H1 (cell line): ENCODE results near the gene DYNC1I1. TPM values are rescaled to one million over a fixed set of nuclear protein-coding genes. Genes with fewer than 3 reads are reported as not detected.

Experiments used
- CTCF ChIA-PET: fragments of 300-600 bp; sonication (Branson Sonifier 250); formaldehyde crosslinking; loops from one replicate; lab custom pipeline; 2021; ENCODE audit not compliant: partially characterized antibody; lab: Charles Lee
- POLR2A ChIA-PET: fragments of 300-600 bp; sonication (Branson Sonifier 250); formaldehyde crosslinking; loops from one replicate; lab custom pipeline; 2021; ENCODE audit warnings: inconsistent platforms; ENCODE audit not compliant: partially characterized antibody; lab: Charles Lee
- DNase-seq, 2 experiments: peaks; one replicate each; pipeline versions ENCODE4 v3.0.0 to v3.0.0-alpha.2; 2010 to 2022; ENCODE audit warnings: low spot score in 2 of 2, low read depth in 1 of 2, mixed read lengths in 1 of 2
- FAIRE-seq: peaks from 2 replicates; lab custom pipeline; 2011; peaks lifted over from hg19 to GRCh38; lab: Jason Lieb, UNC
- H2AFZ ChIP-seq: 2 replicates; pipeline ENCODE4 v1.8.1; 2012; ENCODE audit warnings: low read length, inconsistent platforms
- H2AK5ac ChIP-seq: 2 replicates; pipeline ENCODE4 v1.6.1; 2013; ENCODE audit warnings: low read depth, low read length
- H2BK120ac ChIP-seq: replicated peaks from 2 replicates; pipeline ENCODE3; 2013; ENCODE audit warnings: low read depth, low read length, inconsistent platforms
- H2BK12ac ChIP-seq: 2 replicates; pipeline ENCODE4 v1.6.1; 2013; ENCODE audit warnings: low read depth, low read length
- H2BK15ac ChIP-seq: 2 replicates; pipeline ENCODE4 v1.6.1; 2013; ENCODE audit warnings: low read length
- H2BK20ac ChIP-seq: 2 replicates; pipeline ENCODE4 v1.6.1; 2013; ENCODE audit warnings: low read length
- H2BK5ac ChIP-seq: 2 replicates; pipeline ENCODE4 v1.6.1; 2013; ENCODE audit warnings: low read depth, low read length
- H3K14ac ChIP-seq: 2 replicates; pipeline ENCODE4 v1.6.1; 2013; ENCODE audit warnings: inconsistent platforms; ENCODE audit not compliant: insufficient read length
- H3K18ac ChIP-seq: 2 replicates; pipeline ENCODE4 v1.6.1; 2013; ENCODE audit warnings: low read length; ENCODE audit errors: extremely low read depth
- H3K23ac ChIP-seq: 2 replicates; pipeline ENCODE4 v1.6.1; 2013; ENCODE audit warnings: inconsistent platforms; ENCODE audit not compliant: insufficient read length
- H3K23me2 ChIP-seq: 2 replicates; pipeline ENCODE4 v1.6.1; 2013; ENCODE audit warnings: low read depth, low read length
- H3K27ac ChIP-seq: 2 replicates; pipeline ENCODE4 v1.6.1; 2011; ENCODE audit warnings: low read depth, low read length, inconsistent platforms
- H3K27me3 ChIP-seq, 4 experiments: replicated peaks in 1 of 4; 1 replicate in 1 of 4; 2 replicates in 3 of 4; pipeline versions ENCODE4 v1.6.1 to v1.8.1; 2011 to 2013; ENCODE audit warnings: low read length in 3 of 4, mild to moderate bottlenecking in 3 of 4, inconsistent platforms in 2 of 4, mixed read lengths in 2 of 4, moderate library complexity in 1 of 4; ENCODE audit not compliant: control insufficient read depth in 3 of 4, insufficient read depth in 3 of 4; ENCODE audit errors: extremely low read depth in 1 of 4
- H3K36me3 ChIP-seq, 4 experiments: 2 replicates each; pipeline versions ENCODE4 v1.6.1 to v1.8.1; 2011 to 2013; ENCODE audit warnings: mild to moderate bottlenecking in 4 of 4, low read length in 3 of 4, moderate library complexity in 2 of 4, control low read depth in 1 of 4, inconsistent platforms in 1 of 4; ENCODE audit not compliant: insufficient read depth in 4 of 4, control insufficient read depth in 2 of 4
- H3K4ac ChIP-seq: replicated peaks from 2 replicates; pipeline ENCODE3; 2013; ENCODE audit warnings: low read length, low read depth, mixed read lengths, inconsistent platforms; ENCODE audit not compliant: insufficient read length
- H3K4me1 ChIP-seq, 4 experiments: replicated peaks in 1 of 4; 1 replicate in 1 of 4; 2 replicates in 3 of 4; pipeline versions ENCODE4 v1.6.1 to v1.8.1; 2011 to 2013; ENCODE audit warnings: low read length in 3 of 4, inconsistent platforms in 2 of 4, mixed read lengths in 1 of 4; ENCODE audit not compliant: insufficient read depth in 4 of 4, control insufficient read depth in 3 of 4
- H3K4me2 ChIP-seq, 2 experiments: 2 replicates each; pipeline versions ENCODE4 v1.6.1 to v1.8.1; 2011 to 2013; ENCODE audit warnings: low read depth in 2 of 2, low read length in 2 of 2, control low read depth in 1 of 2, inconsistent platforms in 1 of 2, mild to moderate bottlenecking in 1 of 2; ENCODE audit not compliant: insufficient read depth in 1 of 2
- H3K4me3 ChIP-seq, 4 experiments: fragments of 200-600, 300-600 bp in 1 of 4; sonication (generic), shearing (Covaris generic), sonication (Bioruptor Twin) in 1 of 4; 2 replicates each; pipeline versions ENCODE4 v1.5.1 to v1.8.1; 2011 to 2016; ENCODE audit warnings: low read length in 4 of 4, low read depth in 3 of 4, control low read depth in 2 of 4, inconsistent platforms in 2 of 4, mild to moderate bottlenecking in 2 of 4, mixed read lengths in 1 of 4, moderate library complexity in 1 of 4; ENCODE audit not compliant: insufficient read depth in 2 of 4; ENCODE audit errors: extremely low read depth in 1 of 4
- H3K56ac ChIP-seq: replicated peaks from 2 replicates; pipeline ENCODE3; 2013; ENCODE audit warnings: low read depth, mild to moderate bottlenecking, mixed read lengths, low read length, inconsistent platforms; ENCODE audit not compliant: insufficient read length
- H3K79me1 ChIP-seq: 2 replicates; pipeline ENCODE4 v1.6.1; 2013; ENCODE audit warnings: low read depth, low read length, control low read depth
- H3K79me2 ChIP-seq, 2 experiments: 2 replicates each; pipeline versions ENCODE4 v1.6.1 to v1.8.1; 2012 to 2013; ENCODE audit warnings: low read length in 2 of 2, mild to moderate bottlenecking in 2 of 2, inconsistent platforms in 1 of 2; ENCODE audit not compliant: insufficient read depth in 2 of 2, control insufficient read depth in 1 of 2
- H3K9ac ChIP-seq, 4 experiments: replicated peaks in 1 of 4; 1 replicate in 1 of 4; 2 replicates in 3 of 4; pipeline versions ENCODE4 v1.6.1 to v1.8.1; 2011 to 2013; ENCODE audit warnings: low read depth in 3 of 4, low read length in 3 of 4, control low read depth in 2 of 4, mild to moderate bottlenecking in 2 of 4, moderate library complexity in 2 of 4, inconsistent platforms in 1 of 4; ENCODE audit errors: extremely low read depth in 1 of 4
- H3K9me3 ChIP-seq, 2 experiments: 2 replicates each; pipeline versions ENCODE4 v1.6.1 to v1.8.1; 2012 to 2013; ENCODE audit warnings: mild to moderate bottlenecking in 2 of 2, moderate library complexity in 2 of 2, control low read depth in 1 of 2, inconsistent platforms in 1 of 2, low read depth in 1 of 2, low read length in 1 of 2, mixed read lengths in 1 of 2; ENCODE audit not compliant: insufficient read depth in 2 of 2
- H4K20me1 ChIP-seq, 2 experiments: replicated peaks in 1 of 2; 2 replicates each; pipeline versions ENCODE3 to v1.8.1; 2011 to 2013; ENCODE audit warnings: inconsistent platforms in 2 of 2, low read length in 2 of 2, mild to moderate bottlenecking in 1 of 2; ENCODE audit not compliant: insufficient read depth in 2 of 2, control insufficient read depth in 1 of 2
- H4K5ac ChIP-seq: 2 replicates; pipeline ENCODE4 v1.6.1; 2013; ENCODE audit warnings: low read length, low read depth, mixed read lengths, inconsistent platforms; ENCODE audit not compliant: insufficient read length
- H4K8ac ChIP-seq: 2 replicates; pipeline ENCODE4 v1.8.0; 2013; ENCODE audit warnings: mild to moderate bottlenecking, moderate library complexity, low read length, inconsistent platforms; ENCODE audit not compliant: insufficient read depth; ENCODE audit errors: extremely low read depth
- H4K91ac ChIP-seq: replicated peaks from 2 replicates; pipeline ENCODE3; 2013; ENCODE audit warnings: low read length, mixed read lengths, inconsistent platforms; ENCODE audit not compliant: insufficient read length
- EZH2 ChIP-seq: fragments of 200-600 bp; sonication (generic); IDR thresholded peaks from 2 replicates; pipeline ENCODE4 v1.7.1; 2012; ENCODE audit warnings: low read depth, mild to moderate bottlenecking, moderate library complexity, low read length, inconsistent platforms; ENCODE audit not compliant: severe bottlenecking
- WGBS, 2 experiments: shearing (Covaris generic) in 1 of 2; methylation state at CpG; one replicate each; pipeline versions ENCODE4 v1.1.6 to v1.1.7; 2013 to 2015; ENCODE audit warnings: low lambda C conversion rate in 2 of 2, mixed read lengths in 2 of 2, inconsistent platforms in 1 of 2, low coverage in 1 of 2, missing lambda C conversion rate in 1 of 2; ENCODE audit not compliant: insufficient replicate concordance in 2 of 2, insufficient coverage in 1 of 2, insufficient read length in 1 of 2; ENCODE audit errors: extremely low coverage in 1 of 2, missing lambda C conversion rate in 1 of 2; 5-methylcytosine and 5-hydroxymethylcytosine counted together
- polyA plus RNA-seq, 7 experiments: library from polyadenylated mRNA; depleted of rRNA in 3 of 7; stranded (reverse) in 5 of 7; unstranded in 2 of 7; fragments of >200 nt in 5 of 7; fragments of 200-250 nt in 2 of 7; gene quantifications; 1 replicate in 5 of 7; 2 replicates in 1 of 7; 4 replicates in 1 of 7; pipeline versions ENCODE4 v1.2.1 to v1.2.3, GENCODE V29; 2011 to 2013; ENCODE audit warnings: missing spikeins in 2 of 7, mixed read lengths in 2 of 7
- total RNA-seq: library from RNA; stranded (reverse); fragmentation: NEBNext Ultra II Directional; extraction: Animal tissue kit (Norgen Biotek cat#: 25700); gene quantifications from 2 replicates; pipeline ENCODE4 v1.2.1, GENCODE V29; 2021

DYNC1I1 gene
- total and polyA plus RNA-seq, 2 of the 8 experiments (the other 6 are each of a cell fraction or from before 2014, with no cell fraction given), result 0.45 to 0.58 TPM

- no peak overlapping the region for H3K23ac ChIP-seq
- no peak overlapping the region for H2BK15ac ChIP-seq
- H3K4me3 ChIP-seq, result no peak overlapping the region
- no peak overlapping the region for H3K56ac ChIP-seq
- no peak overlapping the region for H4K5ac ChIP-seq
- H2BK20ac ChIP-seq, result no peak overlapping the region
- no peak overlapping the region for H2AFZ ChIP-seq
- no peak overlapping the region for H2BK12ac ChIP-seq
- DNase-seq, result no peak
- 75% methylated on average over 1 of the region's 1 CpG; no CpG with 5 or more reads in 1 of the 2 experiments for WGBS, 2 experiments
- no peak overlapping the region for H2BK120ac ChIP-seq
- no peak overlapping the region for H2AK5ac ChIP-seq
- no peak overlapping the region for H2BK5ac ChIP-seq
- no peak overlapping the region for H3K18ac ChIP-seq
- H4K20me1 ChIP-seq, result no peaks in the 10 kb centered on the region
- H3K27ac ChIP-seq, result no peak overlapping the region
- no peak overlapping the region for H3K9ac ChIP-seq
- no peaks in the 10 kb centered on the region for H3K36me3 ChIP-seq
- no peaks in the 10 kb centered on the region for H3K79me1 ChIP-seq
- POLR2A ChIA-PET, result no interaction called here
- no peak overlapping the region for H3K14ac ChIP-seq
- H4K8ac ChIP-seq, result no peak overlapping the region
- H3K4ac ChIP-seq, result no peak overlapping the region
- H3K23me2 ChIP-seq, result no peaks in the 10 kb centered on the region; the same call in 1 of the 2 replicates
- H3K4me2 ChIP-seq, result no peak overlapping the region
- no peaks in the 10 kb centered on the region for H3K4me1 ChIP-seq
- no peak for FAIRE-seq
- CTCF ChIA-PET, result no interaction called here
- no peaks in the 10 kb centered on the region for H3K27me3 ChIP-seq
- H3K79me2 ChIP-seq, result no peaks in the 10 kb centered on the region
- no peak overlapping the region for H4K91ac ChIP-seq
- no peak for TF ChIP-seq EZH2
- no peaks in the 10 kb centered on the region for H3K9me3 ChIP-seq
Measured at GRCh38 chr7:95963446-95963990, 191.2 kb downstream of the DYNC1I1 start.
